PFSK-1 (cell line): ENCODE data around the gene LDB3.

Experiments used
- POLR2AphosphoS5 ChIP-seq: IDR thresholded peaks from 2 replicates; pipeline ENCODE4 v1.6.1; 2012; ENCODE audit warnings: low read depth, mild to moderate bottlenecking, control low read depth, low read length, moderate library complexity
- TF ChIP-seq, protein P1 (sequence below), 2 experiments: IDR thresholded peaks; 2 replicates each; pipeline versions ENCODE4 v1.6.1 to v1.8.0; 2011 to 2012; ENCODE audit warnings: low read depth in 2 of 2, low read length in 2 of 2, control low read depth in 1 of 2, inconsistent platforms in 1 of 2, mild to moderate bottlenecking in 1 of 2, moderate library complexity in 1 of 2; ENCODE audit not compliant: insufficient read depth in 1 of 2

DNA sequence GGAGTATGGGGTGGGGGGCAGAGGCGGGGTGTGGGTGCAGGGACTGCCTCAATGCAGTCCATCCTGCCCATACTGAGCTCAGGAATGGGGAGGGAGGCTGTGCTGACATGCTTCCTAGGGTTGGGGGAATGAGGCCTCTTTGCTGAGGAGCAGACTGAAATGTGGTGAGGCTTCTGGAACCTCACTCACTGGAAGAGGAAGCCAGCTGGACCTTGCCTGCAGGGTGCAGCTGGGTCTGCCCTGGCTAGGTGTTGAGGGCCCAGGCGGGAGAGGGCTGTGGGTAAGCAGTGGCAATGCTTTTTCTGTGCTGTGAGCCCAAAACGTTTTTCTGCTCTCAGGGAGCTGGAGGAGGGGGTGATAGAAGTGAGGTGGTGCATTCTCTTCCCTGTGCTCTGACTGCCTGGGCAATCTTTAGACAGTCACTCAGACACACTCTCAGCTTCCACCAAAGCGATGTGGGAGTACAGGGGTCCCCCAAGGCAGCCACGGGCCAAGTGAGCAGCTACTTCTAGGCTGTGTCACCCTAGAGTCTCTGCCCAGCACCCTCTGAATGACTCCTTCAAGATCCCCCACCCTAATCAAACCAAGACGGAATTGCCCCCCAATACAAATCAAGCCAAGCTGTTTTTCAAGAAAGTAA lies 47.0 kb downstream of the LDB3 start:
- TF ChIP-seq, protein P1, sequence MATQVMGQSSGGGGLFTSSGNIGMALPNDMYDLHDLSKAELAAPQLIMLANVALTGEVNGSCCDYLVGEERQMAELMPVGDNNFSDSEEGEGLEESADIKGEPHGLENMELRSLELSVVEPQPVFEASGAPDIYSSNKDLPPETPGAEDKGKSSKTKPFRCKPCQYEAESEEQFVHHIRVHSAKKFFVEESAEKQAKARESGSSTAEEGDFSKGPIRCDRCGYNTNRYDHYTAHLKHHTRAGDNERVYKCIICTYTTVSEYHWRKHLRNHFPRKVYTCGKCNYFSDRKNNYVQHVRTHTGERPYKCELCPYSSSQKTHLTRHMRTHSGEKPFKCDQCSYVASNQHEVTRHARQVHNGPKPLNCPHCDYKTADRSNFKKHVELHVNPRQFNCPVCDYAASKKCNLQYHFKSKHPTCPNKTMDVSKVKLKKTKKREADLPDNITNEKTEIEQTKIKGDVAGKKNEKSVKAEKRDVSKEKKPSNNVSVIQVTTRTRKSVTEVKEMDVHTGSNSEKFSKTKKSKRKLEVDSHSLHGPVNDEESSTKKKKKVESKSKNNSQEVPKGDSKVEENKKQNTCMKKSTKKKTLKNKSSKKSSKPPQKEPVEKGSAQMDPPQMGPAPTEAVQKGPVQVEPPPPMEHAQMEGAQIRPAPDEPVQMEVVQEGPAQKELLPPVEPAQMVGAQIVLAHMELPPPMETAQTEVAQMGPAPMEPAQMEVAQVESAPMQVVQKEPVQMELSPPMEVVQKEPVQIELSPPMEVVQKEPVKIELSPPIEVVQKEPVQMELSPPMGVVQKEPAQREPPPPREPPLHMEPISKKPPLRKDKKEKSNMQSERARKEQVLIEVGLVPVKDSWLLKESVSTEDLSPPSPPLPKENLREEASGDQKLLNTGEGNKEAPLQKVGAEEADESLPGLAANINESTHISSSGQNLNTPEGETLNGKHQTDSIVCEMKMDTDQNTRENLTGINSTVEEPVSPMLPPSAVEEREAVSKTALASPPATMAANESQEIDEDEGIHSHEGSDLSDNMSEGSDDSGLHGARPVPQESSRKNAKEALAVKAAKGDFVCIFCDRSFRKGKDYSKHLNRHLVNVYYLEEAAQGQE (IDR thresholded peaks at IDR 0.05; ENCODE audit: insufficient read depth in 1 of 2, low read depth in 2 of 2, low read length in 2 of 2) = no peak
- TF ChIP-seq POLR2AphosphoS5 = no peak
